A549 (cell line): ENCODE results near the gene ZNF692. TPM values are rescaled to one million over a fixed set of nuclear protein-coding genes. Genes with fewer than 3 reads are reported as not detected.

ENCODE experiments used
- ATAC-seq, 2 experiments: fragments of 200-7000 bp in 1 of 2; fragments of >200 bp in 1 of 2; cut with Nextera tagmentation in 1 of 2; cut with Tn5 transposase in 1 of 2; 3 replicates each; pipeline versions ENCODE4 v1.8.0 to v1.9.1; 2018 to 2020; ENCODE audit warnings: mild to moderate bottlenecking in 1 of 2, moderate library complexity in 1 of 2
- CTCF ChIA-PET: fragments of 300-600 bp; sonication (Branson Sonifier 250); formaldehyde crosslinking; extraction: SDS; loops from one replicate; lab custom pipeline; 2021; ENCODE audit warnings: antibody characterized with exemption, inconsistent platforms; lab: Yijun Ruan, JAX
- POLR2A ChIA-PET: fragments of 350-600 bp; formaldehyde crosslinking; extraction: SDS; loops from one replicate; lab custom pipeline; 2021; ENCODE audit warnings: antibody characterized with exemption, inconsistent platforms; lab: Yijun Ruan, JAX
- DNase-seq, 2 experiments: peaks; one replicate each; pipeline versions ENCODE4 v3.0.0 to v3.0.0-alpha.2; 2011 to 2016; ENCODE audit warnings: low read depth in 1 of 2, low spot score in 1 of 2
- FAIRE-seq: peaks from 2 replicates; lab custom pipeline; 2011; peaks lifted over from hg19 to GRCh38; lab: Jason Lieb, UNC
- H3K27ac ChIP-seq, 2 experiments: fragments of >200 bp; sonication (Bioruptor Twin); formaldehyde crosslinking; 3 replicates each; pipeline ENCODE4 v1.5.1; 2016 to 2017
- H3K4me1 ChIP-seq: fragments of >200 bp; sonication (Bioruptor Twin); formaldehyde crosslinking; 3 replicates; pipeline ENCODE4 v1.6.1; 2016
- H3K4me2 ChIP-seq: fragments of >200 bp; sonication (Bioruptor Twin); formaldehyde crosslinking; 3 replicates; pipeline ENCODE4 v1.6.1; 2016
- H3K4me3 ChIP-seq: fragments of >200 bp; sonication (Bioruptor Twin); formaldehyde crosslinking; 3 replicates; pipeline ENCODE4 v1.5.1; 2016
- H3K9me3 ChIP-seq: fragments of >200 bp; sonication (Bioruptor Twin); formaldehyde crosslinking; 3 replicates; pipeline ENCODE4 v1.6.1; 2016
- CBX8 ChIP-seq: fragments of 200-600 bp; sonication (generic); IDR thresholded peaks from 2 replicates; pipeline ENCODE4 v1.6.1; 2016
- CEBPB ChIP-seq, 2 experiments: fragments of >200 bp in 1 of 2; sonication (Bioruptor Twin) in 1 of 2; formaldehyde crosslinking in 1 of 2; IDR thresholded peaks; 2 replicates each; pipeline ENCODE4 v1.6.1; 2012 to 2016
- CHD2 ChIP-seq: fragments of 150-350 bp; IDR thresholded peaks from 2 replicates; pipeline ENCODE4 v1.6.1; 2014; ENCODE audit warnings: low read length; ENCODE audit not compliant: partially characterized antibody
- CTCF ChIP-seq: fragments of >200 bp; sonication (Bioruptor Twin); formaldehyde crosslinking; IDR thresholded peaks from 3 replicates; pipeline ENCODE4 v1.5.1; 2016
- E2F6 ChIP-seq: IDR thresholded peaks from 2 replicates; pipeline ENCODE4 v1.6.1; 2012; ENCODE audit warnings: low read depth, borderline replicate concordance
- EP300 ChIP-seq, 2 experiments: fragments of >200 bp; sonication (Bioruptor Twin); formaldehyde crosslinking; IDR thresholded peaks; 2 replicates in 1 of 2; 3 replicates in 1 of 2; pipeline ENCODE4 v1.6.1; 2016 to 2017
- HEYL ChIP-seq: fragments of 250-450 bp; sonication (Bioruptor Pico); IDR thresholded peaks from 2 replicates; pipeline ENCODE4 v1.8.0; 2021; ENCODE audit warnings: mild to moderate bottlenecking, moderate library complexity
- HOXB5 ChIP-seq: fragments of 250-450 bp; sonication (Bioruptor Pico); IDR thresholded peaks from 2 replicates; pipeline ENCODE4 v1.5.0; 2020; ENCODE audit warnings: mild to moderate bottlenecking, moderate library complexity
- JUN ChIP-seq, 2 experiments: fragments of >200 bp; sonication (Bioruptor Twin); formaldehyde crosslinking; IDR thresholded peaks; 2 replicates in 1 of 2; 3 replicates in 1 of 2; pipeline ENCODE4 v1.6.1; 2016 to 2017
- JUNB ChIP-seq: fragments of >200 bp; sonication (Bioruptor Twin); formaldehyde crosslinking; IDR thresholded peaks from 2 replicates; pipeline ENCODE4 v1.6.1; 2016
- NR3C1 ChIP-seq: fragments of >200 bp; sonication (Bioruptor Twin); formaldehyde crosslinking; IDR thresholded peaks from 3 replicates; pipeline ENCODE4 v1.6.1; 2017
- REST ChIP-seq: fragments of 200-600 bp; sonication (generic); IDR thresholded peaks from 2 replicates; pipeline ENCODE4 v1.6.1; 2016; ENCODE audit warnings: antibody characterized with exemption, mild to moderate bottlenecking, moderate library complexity
- TP53 ChIP-seq: fragments of 250-450 bp; sonication (Bioruptor Pico); IDR thresholded peaks from 2 replicates; pipeline ENCODE4 v1.5.0; 2021; ENCODE audit warnings: mild to moderate bottlenecking, moderate library complexity
- ZFP36 ChIP-seq: fragments of 450-650 bp; IDR thresholded peaks from 2 replicates; pipeline ENCODE4 v1.6.1; 2014; ENCODE audit warnings: borderline replicate concordance; ENCODE audit not compliant: partially characterized antibody
- WGBS: methylation state at CpG from one replicate; pipeline ENCODE4 v1.1.6; 2017; ENCODE audit errors: missing lambda C conversion rate; 5-methylcytosine and 5-hydroxymethylcytosine counted together
- polyA plus RNA-seq, 4 experiments: library from polyadenylated mRNA; depleted of rRNA in 3 of 4; stranded (reverse); fragments of >200 nt; fragmentation: RNase III in 1 of 4; extraction: RNeasy Plus Mini Kit Qiagen cat#74134 plus additional on column Dnase treatment in 1 of 4; gene quantifications; 2 replicates in 3 of 4; 3 replicates in 1 of 4; pipeline ENCODE4 v1.2.3, GENCODE V29; 2011 to 2017
- TF ChIP-seq, protein P1 (sequence below): fragments of >200 bp; sonication (Bioruptor Twin); formaldehyde crosslinking; IDR thresholded peaks from 2 replicates; pipeline ENCODE4 v1.6.1; 2016

The ZNF692 gene
- polyA plus RNA-seq, 2 of the 4 experiments (the other 2 are of a cell fraction) = 19.8 to 46.8 TPM

DNA sequence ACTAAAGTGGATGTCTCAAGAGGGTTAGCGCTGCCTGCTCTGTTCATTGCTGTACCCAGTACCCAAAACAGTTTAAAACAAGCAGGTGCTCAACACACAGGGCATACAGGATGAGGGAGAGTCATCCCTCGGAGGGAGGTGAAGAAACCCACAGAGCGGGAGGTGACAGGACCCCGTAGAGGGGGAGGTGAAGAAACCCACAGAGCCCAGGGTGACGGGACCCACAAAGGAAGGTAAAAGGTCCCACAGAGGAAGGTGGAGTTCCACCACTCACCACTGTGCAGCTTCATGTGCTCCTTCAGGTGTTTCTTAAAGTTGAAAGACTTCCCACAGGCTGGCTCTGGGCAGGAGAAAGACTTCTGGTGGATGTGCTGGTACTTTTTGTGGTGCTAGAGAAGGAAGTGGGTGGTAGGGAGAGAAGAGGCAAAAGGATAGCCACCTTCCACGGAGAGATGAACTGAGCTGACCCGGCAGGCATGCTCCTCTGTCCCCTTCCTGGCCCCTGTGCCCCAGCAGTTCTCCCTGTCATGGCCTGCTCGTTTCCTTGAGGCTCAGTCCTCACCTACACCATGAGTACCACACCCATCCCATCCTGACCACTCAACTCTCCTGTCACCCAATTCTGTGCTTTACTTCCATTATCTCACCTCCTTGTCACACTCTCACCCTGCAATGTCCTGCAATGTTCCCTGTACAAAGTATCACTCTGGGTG is 5.1 kb downstream of the ZNF692 start:
- no peak overlapping the region for H3K4me2 ChIP-seq
- peaks cover 10% of the 10 kb centered on the region; the same call in 2 of the 3 replicates for H3K4me1 ChIP-seq
- CTCF ChIA-PET = interaction anchor here (3.9 kb wide), 1 partner anchor 12 kb away, joined by 16 read pairs; no protein-coding TSS in a partner anchor
- FAIRE-seq (no peak), ATAC-seq (no peak), DNase-seq (no peak)
- H3K27ac ChIP-seq = no peak overlapping the region
- TF ChIP-seq EP300 (IDR thresholded peaks at IDR 0.05) (no peak), CTCF (no peak)
- POLR2A ChIA-PET = no interaction called here
- no peak overlapping the region for H3K4me3 ChIP-seq
- 83% methylated on average over 8 of the region's 8 CpGs for WGBS
- H3K9me3 ChIP-seq = no peaks in the 10 kb centered on the region

DNA sequence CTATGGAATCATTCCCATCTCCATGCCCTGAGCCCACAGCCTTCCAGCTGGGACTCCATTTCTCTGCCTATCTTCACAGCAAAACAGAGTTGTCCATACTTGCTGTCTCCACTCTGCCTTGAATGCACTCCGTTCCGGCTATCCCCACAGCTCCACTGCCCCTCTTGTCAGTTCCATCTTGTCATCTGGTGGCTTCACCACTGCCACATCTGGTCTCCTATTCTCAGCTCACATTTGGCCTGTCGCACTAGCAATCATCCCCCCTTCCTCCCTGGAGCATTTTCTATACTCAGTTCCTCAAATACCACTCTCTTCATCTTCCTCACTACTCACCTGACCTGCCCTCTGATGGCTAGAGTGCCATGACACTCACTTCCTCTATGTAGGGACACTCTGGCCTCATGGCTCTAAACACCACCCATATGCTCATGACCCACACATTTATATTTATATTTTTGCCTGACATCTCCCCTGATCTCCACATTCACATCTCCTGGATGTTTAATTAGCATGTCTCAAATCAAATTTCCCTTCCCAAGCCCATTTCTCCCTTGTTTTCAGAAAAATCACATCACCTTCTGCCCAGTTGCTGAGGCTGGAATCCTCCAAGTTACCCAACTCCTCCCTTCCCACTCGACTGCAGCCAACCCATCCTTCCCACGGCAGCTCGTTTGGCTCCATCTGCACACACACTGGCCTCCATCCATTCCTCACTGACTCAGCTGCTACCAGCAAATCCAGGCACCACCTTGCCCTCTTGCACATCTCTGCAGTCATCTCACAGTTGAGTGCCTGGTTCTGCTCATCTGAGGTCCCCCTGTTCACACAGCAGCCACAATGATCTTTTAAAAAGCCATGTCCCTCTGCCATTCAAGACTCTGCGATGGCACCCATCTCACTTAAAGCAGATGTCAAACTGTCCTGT is 6.1 kb downstream of the ZNF692 start:
- 93% methylated on average over 7 of the region's 7 CpGs for WGBS
- POLR2A ChIA-PET = no interaction called here

More for the DNA sequence above, 6.1 kb downstream of the ZNF692 start:
- CTCF ChIA-PET = interaction anchor here (0.9 to 1.4 kb wide), 2 partner anchors 11 to 26 kb away, joined by 3 to 4 read pairs; no protein-coding TSS in a partner anchor
- H3K4me3 ChIP-seq = no peak overlapping the region
- peaks cover 10% of the 10 kb centered on the region; the same call in 2 of the 3 replicates for H3K4me1 ChIP-seq
- H3K9me3 ChIP-seq = no peaks in the 10 kb centered on the region
- TF ChIP-seq CHD2 = no peak
- TF ChIP-seq, protein P1, sequence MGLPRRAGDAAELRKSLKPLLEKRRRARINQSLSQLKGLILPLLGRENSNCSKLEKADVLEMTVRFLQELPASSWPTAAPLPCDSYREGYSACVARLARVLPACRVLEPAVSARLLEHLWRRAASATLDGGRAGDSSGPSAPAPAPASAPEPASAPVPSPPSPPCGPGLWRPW = no peak
- no peak for TF ChIP-seq JUNB
- TF ChIP-seq E2F6 = no peak
- TF ChIP-seq JUN (IDR thresholded peaks at IDR 0.05) = no peak
- TF ChIP-seq REST = no peak
- TF ChIP-seq HEYL (CRISPR knock-in tag) = no peak
- no peak for TF ChIP-seq CEBPB (IDR thresholded peaks at IDR 0.05)
- no peak for TF ChIP-seq HOXB5 (CRISPR knock-in tag)
- no peak for TF ChIP-seq CBX8
- no peak for TF ChIP-seq TP53 (CRISPR knock-in tag)
- TF ChIP-seq NR3C1 = no peak
- no peak for TF ChIP-seq ZFP36
- no peak overlapping the region for H3K27ac ChIP-seq
- ATAC-seq (no peak), FAIRE-seq (no peak), DNase-seq (no peak)
- H3K4me2 ChIP-seq = no peak overlapping the region
